HG03565 (cell line): ENCODE data around the gene CRYGS.
"Not testable (repeated sequence)": the region's sequence is repeated elsewhere in the genome, so short reads cannot be mapped to it uniquely, and the experiment has no call there.

ENCODE experiments used
- ATAC-seq: cut with Tn5 transposase; IDR thresholded peaks from one replicate; pipeline ENCODE4 v1.9.1; 2021; ENCODE audit warnings: mild to moderate bottlenecking, moderate library complexity; ENCODE audit not compliant: unreplicated experiment

Gene CRYGS

DNA sequence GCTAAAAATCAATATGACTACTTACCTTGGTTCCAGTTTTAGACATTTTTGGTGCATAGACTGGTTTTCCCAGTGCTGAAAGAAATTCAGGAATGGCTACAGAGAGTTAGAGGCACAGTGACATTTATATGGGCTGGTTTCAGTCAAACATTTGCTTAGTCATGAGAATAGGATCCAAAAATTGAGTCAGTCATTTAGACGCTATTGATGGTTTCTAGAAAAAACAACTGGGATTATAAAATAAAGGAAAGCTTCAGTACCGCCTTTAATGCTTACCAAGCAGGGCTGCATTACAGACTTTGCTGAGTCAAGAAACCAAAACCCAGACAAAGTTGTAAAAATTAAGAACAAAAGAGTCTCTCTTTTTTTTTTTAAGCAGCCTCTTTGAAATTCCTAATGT, at the start of gene CRYGS:
TSS of gene CRYGS (minus strand) at position 100 of the 400 bp plus-strand sequence. CDS start at position 46, 54 bp downstream.
- no peak for ATAC-seq

GRCh38 chr3:186593862-186594261, 49.7 kb upstream of the CRYGS start:
- no peak for ATAC-seq

- no peak for ATAC-seq
These were observed 48.5 kb upstream of the CRYGS start for GRCh38 chr3:186592682-186593081.

GRCh38 chr3:186590580-186591295, 46.6 kb upstream of the CRYGS start:
- no peak for ATAC-seq

- ATAC-seq, result no peak
These were observed 45.8 kb upstream of the CRYGS start for GRCh38 chr3:186589856-186590579.

- ATAC-seq, result no peak
These were observed 44.9 kb upstream of the CRYGS start for GRCh38 chr3:186589121-186589520.

GRCh38 chr3:186588632-186589031, 44.5 kb upstream of the CRYGS start:
- no peak for ATAC-seq

- no peak for ATAC-seq
These were observed 43.0 kb upstream of the CRYGS start for GRCh38 chr3:186587183-186587582.

- not testable (repeated sequence) for ATAC-seq
These were observed 42.1 kb upstream of the CRYGS start for GRCh38 chr3:186586245-186586644.

- no peak for ATAC-seq
These were observed 39.7 kb upstream of the CRYGS start for GRCh38 chr3:186583831-186584230.

DNA sequence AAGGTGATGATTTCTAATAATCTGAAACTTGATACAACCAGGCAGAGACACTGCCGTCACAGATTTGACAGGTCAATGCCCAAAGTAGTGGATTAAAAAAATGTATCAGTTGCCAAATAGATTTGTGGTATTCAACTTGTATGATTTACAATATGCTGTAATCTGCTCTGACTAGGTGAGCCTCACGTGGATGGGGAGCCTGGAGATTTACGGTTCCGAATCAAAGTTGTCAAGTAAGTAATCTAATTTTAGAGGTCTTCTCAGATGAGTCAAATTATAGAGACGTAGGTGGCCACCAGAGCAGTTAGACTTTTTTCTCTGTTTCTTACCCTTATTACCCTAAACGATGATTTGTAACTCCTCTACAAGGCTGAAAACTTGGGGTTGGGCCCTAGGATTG, 38.4 kb upstream of the CRYGS start:
- no peak for ATAC-seq

DNA sequence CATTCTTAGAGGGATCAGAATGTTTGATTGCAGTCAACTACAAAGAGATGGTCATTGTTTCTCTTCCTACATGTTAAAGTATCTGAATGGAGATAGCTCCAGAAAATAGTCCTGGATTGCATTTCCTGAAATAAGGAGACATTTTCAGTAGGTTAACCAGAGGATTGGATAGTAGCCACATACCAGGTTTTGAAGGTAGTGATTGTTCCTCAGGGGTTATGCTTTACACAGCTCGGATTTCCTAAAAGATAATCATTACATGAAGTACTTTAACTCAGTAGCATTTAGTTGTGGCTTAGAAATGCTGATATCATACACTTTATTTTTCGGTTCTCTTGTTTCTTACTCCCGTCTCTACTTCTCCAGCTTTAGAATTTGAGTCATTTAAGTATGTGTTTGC, 36.6 kb upstream of the CRYGS start:
- no peak for ATAC-seq

DNA sequence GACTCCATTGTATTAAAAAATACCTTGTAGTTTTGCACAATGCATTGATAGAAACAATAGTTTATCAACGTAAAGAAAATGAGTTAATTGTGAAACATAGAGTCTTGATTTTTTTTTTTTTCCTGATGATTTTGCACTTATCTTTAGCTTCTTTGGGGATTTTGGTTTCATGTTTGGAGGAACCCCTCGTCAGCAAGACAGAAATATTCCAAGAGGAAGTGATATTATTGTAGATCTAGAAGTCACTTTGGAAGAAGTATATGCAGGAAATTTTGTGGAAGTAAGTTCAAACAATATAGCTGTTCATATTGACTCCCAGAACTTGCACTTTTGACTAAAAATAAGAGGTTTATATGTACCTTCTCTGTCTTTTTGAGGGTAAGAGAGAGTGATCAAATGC, 33.3 kb upstream of the CRYGS start:
- no peak for ATAC-seq

- ATAC-seq, result no peak
These were observed 27.4 kb upstream of the CRYGS start for GRCh38 chr3:186571644-186572013.

DNA sequence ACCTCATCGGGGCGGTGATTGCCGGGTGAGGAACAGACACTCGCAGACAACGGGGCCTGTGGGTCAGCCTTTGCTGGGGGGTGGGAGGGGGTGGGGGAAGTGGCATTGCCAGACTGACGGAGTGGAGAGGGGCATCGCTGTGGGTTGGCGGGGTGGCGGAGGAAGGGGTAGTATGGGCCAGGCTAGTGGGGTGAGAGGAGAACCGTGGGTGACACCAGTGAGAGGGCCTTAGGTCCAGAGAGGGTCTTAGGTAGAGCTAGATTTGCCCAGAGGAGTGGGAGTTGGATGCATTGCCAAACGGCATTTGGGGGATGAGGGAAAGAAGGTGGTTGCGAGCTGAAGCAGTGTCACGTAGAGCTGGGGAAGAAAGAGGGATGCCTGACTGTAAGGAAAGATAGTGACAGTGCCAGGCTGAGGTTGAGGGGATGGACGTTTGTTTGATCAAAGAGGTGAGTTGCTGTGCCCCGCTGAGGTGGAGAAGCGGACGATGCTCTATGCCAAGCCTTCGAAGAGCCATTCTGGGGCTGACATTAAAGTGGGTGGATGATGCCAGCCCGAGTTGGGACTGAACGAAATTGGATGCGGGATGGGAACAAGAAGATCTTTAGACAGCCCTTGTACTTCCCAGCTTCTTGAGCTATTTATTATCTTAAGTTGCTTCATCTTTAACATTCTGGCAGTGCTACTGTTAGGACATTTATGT, 26.9 kb upstream of the CRYGS start:
- ATAC-seq, result no peak

GRCh38 chr3:186570096-186570940, 26.1 kb upstream of the CRYGS start, which contains the start of gene DNAJB11:
Gene DNAJB11 (plus strand): TSS chr3:186570720. CDS start chr3:186570898, 178 bp downstream.
- peak; percentile 83 for ATAC-seq

GRCh38 chr3:186569779-186570095, 25.6 kb upstream of the CRYGS start:
- ATAC-seq, result no peak

GRCh38 chr3:186569361-186569760, 25.2 kb upstream of the CRYGS start:
- ATAC-seq, result not testable (repeated sequence)

DNA sequence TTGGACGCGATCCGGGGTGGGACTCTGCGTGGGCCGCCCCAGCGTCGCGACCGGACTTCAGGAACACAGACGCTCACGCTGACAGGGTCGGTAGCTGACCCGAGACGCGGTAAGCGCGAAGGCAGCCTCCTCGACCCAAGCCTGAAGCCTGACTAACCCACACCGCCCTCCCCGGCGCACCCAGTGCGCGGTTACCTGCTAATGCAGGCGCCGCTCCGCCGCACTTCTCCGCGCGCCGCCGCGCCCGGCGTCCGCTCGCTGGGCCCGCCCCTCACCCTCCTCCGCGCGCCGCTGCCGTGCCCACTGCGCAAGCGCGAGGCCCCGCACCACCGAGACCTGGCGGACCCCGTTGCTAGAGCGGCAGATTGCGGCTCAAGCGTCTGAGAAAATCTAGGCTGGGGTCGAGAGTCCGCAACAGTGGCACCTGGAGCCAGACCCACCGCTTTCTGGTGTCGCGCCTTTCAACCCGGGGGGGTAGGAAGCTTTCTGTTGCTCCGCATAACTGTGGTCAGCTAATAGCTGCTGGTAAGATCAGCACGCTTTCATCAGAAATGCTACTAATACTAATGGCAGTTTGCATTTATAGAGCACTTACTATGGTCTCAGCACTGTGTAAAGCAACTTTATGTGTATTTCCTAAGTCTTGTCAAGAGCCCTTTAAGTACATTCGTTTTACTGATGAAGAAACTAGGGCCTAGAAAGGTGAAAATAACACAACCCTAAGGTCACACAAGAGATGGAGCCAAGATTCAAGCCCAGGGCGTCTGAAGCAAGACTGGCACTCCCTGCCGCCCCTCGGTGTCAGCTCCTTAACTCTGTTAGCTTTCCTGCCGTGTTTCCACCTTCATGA, 23.1 kb upstream of the CRYGS start, which contains the start of gene TBCCD1:
TSS of gene TBCCD1 (minus strand) at position 268 of the 850 bp plus-strand sequence. CDS start 3,010 bp downstream, outside the sequence.
- ATAC-seq, result peak; percentile 35

- ATAC-seq, result no peak
These were observed 22.5 kb upstream of the CRYGS start for GRCh38 chr3:186566772-186567071.
